HepG2 (cell line): ENCODE results near the gene RBM18. TPM values are rescaled to one million over a fixed set of nuclear protein-coding genes. Genes with fewer than 3 reads are reported as not detected.

ENCODE experiments used
- CREB3 ChIP-seq: sonication (generic); formaldehyde crosslinking; IDR thresholded peaks from 2 replicates; pipeline ENCODE4 v1.5.0; 2020; ENCODE audit warnings: missing genetic modification reagents
- FOXP4 ChIP-seq: sonication (generic); formaldehyde crosslinking; IDR thresholded peaks from 2 replicates; pipeline ENCODE4 v1.4.0; 2020; ENCODE audit warnings: missing genetic modification reagents
- GMEB1 ChIP-seq: sonication (generic); formaldehyde crosslinking; IDR thresholded peaks from 2 replicates; pipeline ENCODE4 v1.5.1; 2020; ENCODE audit warnings: missing genetic modification reagents, mild to moderate bottlenecking, borderline replicate concordance
- HIVEP1 ChIP-seq: sonication (generic); formaldehyde crosslinking; IDR thresholded peaks from 2 replicates; pipeline ENCODE4 v1.4.0; 2020; ENCODE audit warnings: mild to moderate bottlenecking, missing genetic modification reagents
- MAZ ChIP-seq, 2 experiments: sonication (generic) in 1 of 2; formaldehyde crosslinking in 1 of 2; IDR thresholded peaks; 2 replicates each; pipeline versions ENCODE4 v1.5.0 to v1.6.1; 2012 to 2020; ENCODE audit warnings: low read depth in 2 of 2, mild to moderate bottlenecking in 2 of 2, borderline replicate concordance in 1 of 2, improper control_type of control experiment in 1 of 2, low read length in 1 of 2, missing genetic modification reagents in 1 of 2, moderate library complexity in 1 of 2
- SIX1 ChIP-seq: sonication (generic); formaldehyde crosslinking; IDR thresholded peaks from 2 replicates; pipeline ENCODE4 v1.4.0; 2020; ENCODE audit warnings: missing genetic modification reagents, borderline replicate concordance
- SMARCC2 ChIP-seq: fragments of 450-650 bp; IDR thresholded peaks from 2 replicates; pipeline ENCODE4 v1.6.1; 2017; ENCODE audit warnings: antibody characterized with exemption, mild to moderate bottlenecking
- THYN1 ChIP-seq: sonication (generic); formaldehyde crosslinking; IDR thresholded peaks from 2 replicates; pipeline ENCODE4 v1.8.1; 2023; ENCODE audit warnings: low read depth, mild to moderate bottlenecking, moderate library complexity, missing genetic modification reagents, borderline replicate concordance
- TRIM24 ChIP-seq: sonication (generic); formaldehyde crosslinking; IDR thresholded peaks from 2 replicates; pipeline ENCODE4 v1.8.0; 2022; ENCODE audit warnings: mild to moderate bottlenecking, missing genetic modification reagents
- ZBTB40 ChIP-seq, 2 experiments: fragments of 450-650 bp in 1 of 2; sonication (generic) in 1 of 2; formaldehyde crosslinking in 1 of 2; IDR thresholded peaks; 2 replicates each; pipeline versions ENCODE4 v1.6.1 to v1.8.0; 2016 to 2022; ENCODE audit warnings: antibody characterized with exemption in 1 of 2, mild to moderate bottlenecking in 1 of 2, missing genetic modification reagents in 1 of 2
- ZIK1 ChIP-seq: sonication (generic); formaldehyde crosslinking; IDR thresholded peaks from 2 replicates; pipeline ENCODE4 v1.5.0; 2020; ENCODE audit warnings: mild to moderate bottlenecking, low read depth, missing genetic modification reagents, borderline replicate concordance
- ZNF430 ChIP-seq: sonication (generic); formaldehyde crosslinking; IDR thresholded peaks from 2 replicates; pipeline ENCODE4 v1.9.0; 2021; ENCODE audit warnings: mild to moderate bottlenecking, missing genetic modification reagents
- ZSCAN9 ChIP-seq: IDR thresholded peaks from 2 replicates; pipeline ENCODE4 v1.6.1; 2016; ENCODE audit warnings: borderline replicate concordance
- polyA plus RNA-seq, 8 experiments: library from polyadenylated mRNA; depleted of rRNA in 3 of 8; stranded (reverse) in 7 of 8; unstranded in 1 of 8; fragments of >200 nt; fragmentation: Illumina TruSeq in 4 of 8; extraction: Trizol in 4 of 8; gene quantifications; 2 replicates each; pipeline versions ENCODE4 v1.2.1 to v1.2.3, GENCODE V29; 2011 to 2016; ENCODE audit warnings: low read depth in 4 of 8, missing spikeins in 1 of 8, mixed read lengths in 1 of 8; ENCODE audit not compliant: insufficient read depth in 1 of 8
- total RNA-seq, 5 experiments: library from RNA; depleted of rRNA; stranded (reverse); fragments of >200 nt; fragmentation: Illumina TruSeq; extraction: Trizol; gene quantifications; 2 replicates each; pipeline ENCODE4 v1.2.3, GENCODE V29; 2016; ENCODE audit warnings: low read depth in 1 of 5

Gene RBM18
- total and polyA plus RNA-seq, 2 of the 13 experiments (the other 11 are each of a cell fraction or from before 2014, with no cell fraction given), result 12.6 to 16.6 TPM

- TF ChIP-seq MAZ (IDR thresholded peaks at IDR 0.05; ENCODE audit: borderline replicate concordance, low read depth, low read length) (no peak), MAZ (CRISPR knock-in tag; IDR thresholded peaks at IDR 0.05; ENCODE audit: low read depth) (peak; percentile 80), SMARCC2 (peak; percentile 68; the same call in 1 of the 2 replicates), SIX1 (CRISPR knock-in tag) (no peak), ZIK1 (CRISPR knock-in tag) (peak; percentile 98), HIVEP1 (CRISPR knock-in tag) (peak; percentile 91), ZNF430 (peak; percentile 90; the same call in 1 of the 2 replicates), TRIM24 (no peak), THYN1 (CRISPR knock-in tag) (no peak), FOXP4 (CRISPR knock-in tag) (no peak; the same call in 1 of the 2 replicates), ZSCAN9 (peak; percentile 90), CREB3 (CRISPR knock-in tag) (peak; percentile 93), GMEB1 (peak; percentile 99), ZBTB40 (IDR thresholded peaks at IDR 0.05) (no peak), ZBTB40 (CRISPR knock-in tag; IDR thresholded peaks at IDR 0.05) (peak; percentile 94)
Measured at GRCh38 chr9:122264360-122265148, at the start of gene RBM18, which contains the start of gene MRRF (continued).
